Activated CD8-positive, alpha-beta memory T cell treated with anti-CD3 and anti-CD28 coated beads, Interleukin-2, amount 10 ng/mL, durations not matched to agents 7 days and 5 days (primary cell): ENCODE measurements around the gene ZIC1. TPM values are rescaled to one million over a fixed set of nuclear protein-coding genes. Genes with fewer than 3 reads are reported as not detected.

Source experiments
- ATAC-seq: fragments of 150-1000 bp; cut with Tn5 transposase; one replicate; pipeline ENCODE4 v1.10.0; 2021; ENCODE audit warnings: moderate library complexity
- CTCF ChIA-PET: fragments of 350-600 bp; sonication (Branson Sonifier 250); formaldehyde crosslinking; loops from one replicate; lab custom pipeline; 2021; ENCODE audit warnings: antibody characterized with exemption; lab: Charles Lee
- DNase-seq: peaks from one replicate; pipeline ENCODE4 v3.0.0-alpha.2; 2020
- H3K27ac Mint-ChIP-seq: one replicate; pipeline ENCODE4 v1.8.0; 2021; ENCODE audit warnings: mild to moderate bottlenecking, mixed read lengths
- H3K27me3 Mint-ChIP-seq: one replicate; pipeline ENCODE4 v1.8.0; 2021; ENCODE audit warnings: mixed read lengths
- H3K36me3 Mint-ChIP-seq: one replicate; pipeline ENCODE4 v1.8.0; 2021; ENCODE audit warnings: mild to moderate bottlenecking, mixed read lengths
- H3K4me1 Mint-ChIP-seq: one replicate; pipeline ENCODE4 v1.8.0; 2021; ENCODE audit warnings: mixed read lengths
- H3K4me3 Mint-ChIP-seq: one replicate; pipeline ENCODE4 v1.8.0; 2021; ENCODE audit warnings: mild to moderate bottlenecking, moderate library complexity, mixed read lengths
- H3K9me3 Mint-ChIP-seq: one replicate; pipeline ENCODE4 v1.8.0; 2022; ENCODE audit warnings: low read depth, mixed read lengths
- total RNA-seq, 2 experiments: library from RNA; stranded (reverse); gene quantifications; one replicate each; pipeline ENCODE4 v1.2.3, GENCODE V29; 2021

Gene ZIC1
- total RNA-seq: not detected

DNA sequence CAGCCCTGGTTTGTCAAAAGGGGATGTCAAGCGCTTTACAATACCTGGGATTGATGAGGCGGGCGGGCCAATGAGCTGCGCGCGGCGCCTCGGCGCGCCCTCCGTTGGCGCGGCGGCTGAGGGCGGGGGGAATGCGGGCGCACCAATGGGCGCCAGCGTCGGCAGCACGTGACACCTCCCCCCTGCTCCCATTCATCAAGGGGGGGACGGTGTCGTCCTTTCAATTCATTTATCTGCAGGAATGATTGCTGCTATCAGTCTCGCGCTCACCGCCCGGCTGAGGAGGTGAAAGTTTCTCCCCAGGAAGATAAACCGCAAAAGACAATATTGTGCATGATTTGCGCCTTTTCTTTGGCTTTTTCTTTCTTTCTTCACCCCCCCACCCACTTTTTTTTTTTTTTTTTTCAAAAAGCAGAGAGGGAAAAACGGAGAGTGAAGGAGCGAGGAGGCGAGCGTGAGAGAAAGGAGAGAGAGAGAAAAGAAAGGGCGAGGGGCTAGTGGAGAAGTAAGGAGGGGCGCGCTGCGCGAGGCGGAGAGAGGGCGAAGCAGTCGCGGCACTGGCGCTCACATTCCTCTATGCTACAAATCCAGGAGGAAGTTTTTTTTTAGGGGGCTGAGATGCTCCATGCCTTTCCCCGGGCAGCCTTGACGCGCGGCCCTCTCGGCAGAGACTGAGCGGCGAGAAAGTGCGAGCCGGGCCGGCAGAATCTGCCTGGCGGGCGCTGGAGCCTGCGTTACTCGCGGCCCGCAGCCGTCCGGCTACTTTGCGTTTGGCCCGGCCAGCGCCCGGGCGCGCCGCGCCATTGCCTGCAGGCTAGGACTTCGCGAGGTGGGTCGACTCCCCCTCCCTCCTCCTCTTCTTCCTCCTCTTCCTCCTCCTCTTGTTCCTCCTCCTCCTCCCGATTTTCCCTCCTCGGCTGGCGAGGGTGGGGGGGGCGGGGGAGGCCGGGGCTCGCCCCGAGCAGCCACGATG is at the start of gene ZIC1:
Gene ZIC1 (plus strand): TSS at position 223 of the 973 bp plus-strand sequence. CDS start 748 bp downstream, at position 971.
- Mint-ChIP-seq H3K27ac (peak within 1 kb of the TSS; percentile 61), H3K27me3 (peaks cover 83% of the 10 kb centered on the region), H3K9me3 (peaks cover 9% of the 10 kb centered on the region), H3K4me1 (peaks cover 9% of the 10 kb centered on the region), H3K36me3 (peaks cover 13% of the 10 kb centered on the region), H3K4me3 (no peak within 1 kb of the TSS)
- ATAC-seq (no peak), DNase-seq (no peak)
- CTCF ChIA-PET: no interaction called here

DNA sequence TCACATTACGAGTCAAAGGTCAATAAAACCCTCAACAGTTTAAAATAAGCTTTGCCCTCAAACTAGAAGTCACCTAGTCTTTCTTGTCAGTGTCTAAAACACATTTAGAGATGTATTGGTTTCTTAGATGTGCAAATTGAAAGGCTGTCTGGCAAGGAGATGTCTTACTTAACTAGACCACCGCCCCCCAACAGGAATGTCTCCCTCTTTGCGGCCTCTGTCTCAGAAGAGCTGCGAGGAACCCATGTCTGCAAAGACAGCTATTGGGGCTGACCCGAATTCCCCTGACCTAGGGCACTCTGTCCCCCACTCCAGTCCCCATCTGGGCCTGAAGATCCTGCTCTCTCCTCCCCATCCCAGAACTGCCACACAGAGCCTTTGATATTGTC is 49.1 kb upstream of the ZIC1 start:
- Mint-ChIP-seq H3K4me3 (no peak overlapping the region), H3K9me3 (no peaks in the 10 kb centered on the region), H3K27ac (no peak overlapping the region), H3K36me3 (peaks cover 2% of the 10 kb centered on the region), H3K27me3 (peaks cover 60% of the 10 kb centered on the region), H3K4me1 (no peaks in the 10 kb centered on the region)
- ATAC-seq: no peak
- CTCF ChIA-PET: no interaction called here
- no peak for DNase-seq

DNA sequence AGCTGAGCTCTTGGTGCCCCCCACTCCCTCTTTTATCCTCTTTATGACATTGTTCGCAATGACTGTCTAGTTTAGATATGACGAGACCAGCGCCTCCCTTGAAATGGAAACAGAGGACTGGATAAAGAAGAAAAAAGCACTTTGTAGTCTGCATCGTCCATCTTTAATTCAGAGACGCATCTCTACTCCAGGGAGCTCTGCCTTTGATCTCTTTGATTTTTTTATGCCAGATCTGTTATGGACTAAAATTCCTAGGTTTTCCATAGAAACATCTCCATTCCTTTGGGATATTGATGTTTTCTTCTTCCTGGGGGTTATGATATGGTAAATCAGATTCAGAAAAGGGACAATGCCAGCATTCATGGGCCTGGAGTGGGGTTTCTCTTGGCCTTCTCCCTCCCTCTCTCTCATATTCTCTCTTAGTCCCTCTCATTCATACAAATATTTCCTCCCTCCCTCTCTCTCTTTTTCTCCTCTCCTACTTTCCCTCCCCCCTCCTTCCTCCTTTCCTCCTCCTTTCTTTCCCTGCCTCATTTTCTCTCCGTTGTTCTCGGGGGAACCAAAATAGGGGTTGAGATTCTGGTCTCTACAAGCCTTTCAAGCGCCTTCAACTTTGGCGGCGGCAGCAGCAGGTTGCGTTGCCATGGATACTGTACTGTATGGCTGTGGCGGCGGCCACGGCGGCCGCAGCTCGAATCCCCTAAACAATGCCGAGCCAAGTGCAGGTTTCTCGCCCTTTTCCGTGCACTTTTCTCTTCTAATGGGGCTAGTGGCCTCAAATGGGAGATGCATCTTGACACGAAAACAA is 48.3 kb upstream of the ZIC1 start:
- Mint-ChIP-seq H3K27ac (no peak overlapping the region), H3K4me3 (no peak overlapping the region), H3K9me3 (no peaks in the 10 kb centered on the region), H3K36me3 (peaks cover 2% of the 10 kb centered on the region), H3K27me3 (peaks cover 53% of the 10 kb centered on the region), H3K4me1 (no peaks in the 10 kb centered on the region)
- DNase-seq (no peak), ATAC-seq (no peak)
- CTCF ChIA-PET: no interaction called here

DNA sequence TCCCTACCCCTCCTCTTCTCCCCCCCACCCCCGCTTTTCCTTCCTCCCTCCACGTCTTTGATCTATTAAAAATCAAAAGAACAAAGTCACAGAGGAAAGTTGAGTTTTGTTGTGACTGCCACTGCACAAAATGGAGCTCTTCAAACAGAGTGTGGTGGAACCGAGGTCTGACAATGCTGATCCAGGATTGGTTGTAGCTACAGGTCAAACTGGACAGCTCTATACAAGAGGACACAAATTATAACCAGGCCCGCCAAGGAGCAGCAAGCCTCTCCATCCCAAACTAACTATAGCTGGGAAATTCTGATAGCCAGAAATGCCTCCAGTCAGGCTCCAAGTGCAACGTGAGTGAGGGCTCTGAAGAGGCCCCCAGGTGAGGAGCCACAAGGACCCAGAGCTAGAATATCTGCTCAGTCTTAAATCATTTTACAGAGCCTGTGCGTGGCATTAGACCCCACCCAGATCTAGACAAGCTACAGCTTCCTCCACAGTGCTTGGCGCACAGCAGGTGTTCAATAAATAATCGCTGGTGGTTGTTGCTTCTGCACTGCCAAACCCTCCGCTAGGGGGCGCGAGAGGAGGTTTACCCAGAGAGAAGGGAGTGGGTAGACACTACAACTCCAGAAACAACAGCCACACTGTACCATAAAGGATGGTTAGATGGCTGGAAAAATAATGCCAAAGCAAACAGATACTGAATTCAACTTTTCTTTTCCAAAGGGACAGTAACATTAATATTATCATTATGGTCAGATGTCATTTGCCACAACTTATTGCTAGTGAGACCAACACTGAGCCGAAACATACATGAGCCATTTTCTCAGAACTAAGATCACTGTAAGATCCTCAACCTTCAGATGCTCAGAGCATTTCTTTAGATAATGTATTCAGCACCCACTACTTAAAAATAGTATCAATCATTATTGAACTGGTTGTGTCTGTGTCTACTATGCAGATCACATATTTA is 47.4 kb upstream of the ZIC1 start:
- Mint-ChIP-seq H3K36me3 (peaks cover 2% of the 10 kb centered on the region), H3K9me3 (no peaks in the 10 kb centered on the region), H3K4me3 (no peak overlapping the region), H3K4me1 (no peaks in the 10 kb centered on the region), H3K27ac (no peak overlapping the region), H3K27me3 (peaks cover 45% of the 10 kb centered on the region)
- DNase-seq (peak; percentile 57), ATAC-seq (no peak)
- CTCF ChIA-PET: no interaction called here

DNA sequence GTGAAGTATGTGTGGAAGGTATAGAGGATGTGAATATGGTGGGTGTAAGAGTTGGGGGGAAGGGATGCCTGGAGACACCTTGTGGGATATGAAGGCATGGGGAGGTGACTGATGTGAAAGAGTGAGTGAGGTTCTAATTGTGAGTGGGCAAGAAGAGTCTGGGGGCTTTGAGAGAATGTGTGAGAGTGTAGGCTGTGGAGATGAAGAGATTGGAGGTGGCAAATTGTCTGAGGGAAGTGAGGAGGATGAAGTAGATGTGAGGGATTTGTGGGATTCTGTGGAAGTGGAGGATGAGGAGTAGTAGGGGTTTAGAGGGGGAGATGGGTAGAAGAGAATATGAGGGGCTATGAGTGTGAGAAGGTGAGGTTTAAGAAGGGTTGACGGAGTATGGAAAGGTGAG is 44.4 kb upstream of the ZIC1 start:
- Mint-ChIP-seq H3K4me3 (no peak overlapping the region), H3K36me3 (no peaks in the 10 kb centered on the region), H3K27ac (no peak overlapping the region), H3K4me1 (no peaks in the 10 kb centered on the region), H3K27me3 (peaks cover 40% of the 10 kb centered on the region), H3K9me3 (no peaks in the 10 kb centered on the region)
- ATAC-seq (no peak), DNase-seq (no peak)
- CTCF ChIA-PET: no interaction called here

DNA sequence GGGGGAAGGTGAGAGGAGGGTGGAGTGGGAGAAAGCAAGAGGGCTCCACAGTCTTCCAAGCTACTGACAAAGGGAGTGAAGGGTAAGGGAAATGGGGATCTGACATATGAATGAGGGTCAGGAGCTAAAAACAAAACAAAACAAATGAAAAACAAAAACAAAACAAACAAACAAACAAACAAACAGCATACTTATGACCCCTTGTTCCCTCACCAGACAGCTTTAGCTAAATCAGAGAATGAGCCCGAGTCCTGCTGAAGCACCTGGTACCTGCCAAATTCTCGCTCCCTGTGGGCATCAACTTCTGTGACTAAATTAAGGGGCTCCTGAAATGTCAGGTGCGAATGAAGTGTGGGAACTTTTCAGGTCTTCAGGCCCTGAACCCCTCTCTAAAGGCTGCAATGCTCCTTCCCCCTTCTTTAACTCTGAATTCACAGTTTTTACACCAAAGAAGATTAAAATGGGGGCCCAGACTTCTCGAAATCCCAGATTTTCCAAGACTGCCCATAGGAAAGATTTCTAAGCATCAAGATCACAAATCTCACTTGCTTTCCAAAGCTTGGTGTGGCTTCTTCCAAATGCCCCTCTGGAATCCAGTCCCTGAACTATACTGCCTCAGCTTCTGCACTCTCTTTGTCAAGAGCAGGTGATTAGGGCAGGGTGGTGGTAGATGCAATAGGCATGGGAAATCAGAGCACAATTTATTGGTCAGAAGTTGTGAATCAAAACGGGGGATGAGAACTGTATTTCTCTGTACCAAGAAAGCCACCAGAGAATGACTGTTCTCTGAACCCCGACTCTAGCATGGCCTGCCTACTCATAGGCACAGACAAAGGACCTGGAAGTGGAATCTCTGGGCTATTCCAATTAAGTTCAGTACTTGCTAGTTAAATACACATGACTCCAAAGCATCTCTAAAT is 43.7 kb upstream of the ZIC1 start:
- ATAC-seq (no peak), DNase-seq (no peak)
- no peak overlapping the region for H3K27ac Mint-ChIP-seq
- H3K9me3 Mint-ChIP-seq: no peaks in the 10 kb centered on the region
- peaks cover 40% of the 10 kb centered on the region for H3K27me3 Mint-ChIP-seq
- H3K4me3 Mint-ChIP-seq: no peak overlapping the region
- CTCF ChIA-PET: no interaction called here
- H3K36me3 Mint-ChIP-seq: no peaks in the 10 kb centered on the region
- no peaks in the 10 kb centered on the region for H3K4me1 Mint-ChIP-seq

DNA sequence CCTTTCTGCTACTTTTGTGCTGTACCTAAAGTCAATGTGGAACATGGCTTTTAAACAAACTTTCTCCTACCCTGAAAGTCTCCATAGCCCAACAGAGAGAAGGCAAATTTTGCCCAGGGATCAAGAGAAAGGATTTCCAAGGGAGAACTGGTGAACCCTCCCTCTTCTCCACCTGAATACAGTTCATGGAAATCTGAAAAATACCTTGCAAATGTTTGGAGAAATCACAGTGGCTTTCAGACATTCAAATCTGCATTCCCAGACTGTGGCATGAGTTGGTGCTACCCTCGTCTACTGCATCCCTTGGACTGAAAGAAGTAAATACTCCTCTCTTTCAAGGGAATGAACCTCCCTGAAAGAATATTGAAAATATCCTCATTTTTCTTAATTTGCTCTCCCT is 41.5 kb upstream of the ZIC1 start:
- CTCF ChIA-PET: no interaction called here
- H3K27ac Mint-ChIP-seq: no peak overlapping the region
- no peak for ATAC-seq
- H3K27me3 Mint-ChIP-seq: peaks cover 50% of the 10 kb centered on the region
- no peaks in the 10 kb centered on the region for H3K9me3 Mint-ChIP-seq
- no peak overlapping the region for H3K4me3 Mint-ChIP-seq
- no peaks in the 10 kb centered on the region for H3K36me3 Mint-ChIP-seq
- H3K4me1 Mint-ChIP-seq: no peaks in the 10 kb centered on the region
- no peak for DNase-seq

DNA sequence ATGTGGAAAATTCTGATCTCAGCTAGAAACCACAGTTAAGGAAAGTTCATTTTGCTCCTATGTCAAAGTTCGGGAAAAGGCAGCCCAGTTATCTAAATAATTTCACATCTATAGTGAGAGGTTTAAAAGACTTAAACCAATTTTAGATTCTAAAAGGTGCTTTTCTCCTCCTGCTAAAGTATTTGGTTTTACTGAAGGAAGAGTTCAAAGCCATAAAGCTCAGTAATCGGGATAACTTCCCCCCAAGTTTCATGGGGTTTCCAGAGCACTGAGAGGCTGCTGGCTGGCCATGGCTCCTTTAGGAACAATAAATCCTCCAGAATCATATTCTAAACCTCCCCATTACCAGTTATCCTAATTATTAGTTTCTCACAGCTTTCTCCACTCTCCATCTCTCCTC is 41.0 kb upstream of the ZIC1 start:
- H3K4me3 Mint-ChIP-seq: no peak overlapping the region
- CTCF ChIA-PET: no interaction called here
- H3K27ac Mint-ChIP-seq: no peak overlapping the region
- ATAC-seq (no peak), DNase-seq (no peak)
- no peaks in the 10 kb centered on the region for H3K4me1 Mint-ChIP-seq
- H3K36me3 Mint-ChIP-seq: no peaks in the 10 kb centered on the region
- no peaks in the 10 kb centered on the region for H3K9me3 Mint-ChIP-seq
- peaks cover 55% of the 10 kb centered on the region for H3K27me3 Mint-ChIP-seq

DNA sequence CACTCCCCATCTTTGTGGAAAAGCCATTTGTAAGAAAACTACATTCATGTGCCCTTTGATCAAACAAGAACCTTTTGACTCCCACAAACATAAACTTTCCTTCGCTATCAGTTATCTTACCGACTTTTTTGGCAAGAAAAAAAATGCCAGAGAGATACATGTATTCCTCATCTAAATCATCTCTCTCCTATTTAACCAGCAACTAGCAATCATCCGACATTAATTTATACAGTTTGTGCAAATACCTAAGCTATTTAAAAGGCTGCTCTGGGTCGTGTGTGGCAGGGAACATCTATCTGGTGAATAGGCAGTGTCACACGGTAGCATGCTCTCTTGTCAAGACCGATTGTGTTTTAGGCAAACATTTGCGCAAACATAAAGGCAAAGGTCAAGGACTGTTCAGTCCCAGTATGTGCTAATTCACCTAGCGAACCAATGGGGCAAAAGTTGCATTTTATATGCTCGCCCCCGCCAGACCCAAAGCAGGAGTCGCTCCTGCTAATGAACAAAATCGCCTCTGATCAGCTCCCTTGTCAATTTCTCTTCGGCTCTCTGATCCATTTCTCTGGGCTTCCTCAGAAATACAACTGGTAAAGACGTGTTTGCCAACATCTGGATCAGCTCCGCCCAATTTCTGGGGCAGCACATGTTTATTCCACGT is 40.5 kb upstream of the ZIC1 start:
- DNase-seq (no peak), ATAC-seq (no peak)
- no peaks in the 10 kb centered on the region for H3K4me1 Mint-ChIP-seq
- H3K27me3 Mint-ChIP-seq: peaks cover 60% of the 10 kb centered on the region
- CTCF ChIA-PET: no interaction called here
- no peak overlapping the region for H3K27ac Mint-ChIP-seq
- H3K4me3 Mint-ChIP-seq: no peak overlapping the region
- no peaks in the 10 kb centered on the region for H3K36me3 Mint-ChIP-seq
- H3K9me3 Mint-ChIP-seq: no peaks in the 10 kb centered on the region

DNA sequence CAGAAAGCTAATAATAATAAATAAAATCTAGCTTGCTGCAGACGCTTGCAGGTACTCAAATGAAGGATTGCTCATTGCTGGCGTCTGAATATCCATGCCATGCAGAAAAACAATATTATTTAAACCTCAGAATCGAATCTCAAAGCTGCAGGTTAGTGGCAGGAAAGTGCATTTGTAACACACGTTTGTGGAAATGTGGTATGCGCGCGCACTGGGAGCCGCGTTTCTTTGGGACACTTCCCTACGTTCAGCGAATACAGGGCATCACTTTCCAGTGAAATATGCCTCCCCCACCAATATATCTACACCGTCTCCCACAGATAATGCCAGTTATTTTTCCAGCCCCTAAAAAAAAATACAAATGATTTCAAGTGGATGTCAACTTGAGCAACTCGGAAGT is 39.9 kb upstream of the ZIC1 start:
- Mint-ChIP-seq H3K27ac (no peak overlapping the region), H3K27me3 (peaks cover 65% of the 10 kb centered on the region), H3K4me1 (no peaks in the 10 kb centered on the region), H3K4me3 (no peak overlapping the region), H3K36me3 (no peaks in the 10 kb centered on the region), H3K9me3 (no peaks in the 10 kb centered on the region)
- CTCF ChIA-PET: no interaction called here
- ATAC-seq: no peak
- DNase-seq: no peak

DNA sequence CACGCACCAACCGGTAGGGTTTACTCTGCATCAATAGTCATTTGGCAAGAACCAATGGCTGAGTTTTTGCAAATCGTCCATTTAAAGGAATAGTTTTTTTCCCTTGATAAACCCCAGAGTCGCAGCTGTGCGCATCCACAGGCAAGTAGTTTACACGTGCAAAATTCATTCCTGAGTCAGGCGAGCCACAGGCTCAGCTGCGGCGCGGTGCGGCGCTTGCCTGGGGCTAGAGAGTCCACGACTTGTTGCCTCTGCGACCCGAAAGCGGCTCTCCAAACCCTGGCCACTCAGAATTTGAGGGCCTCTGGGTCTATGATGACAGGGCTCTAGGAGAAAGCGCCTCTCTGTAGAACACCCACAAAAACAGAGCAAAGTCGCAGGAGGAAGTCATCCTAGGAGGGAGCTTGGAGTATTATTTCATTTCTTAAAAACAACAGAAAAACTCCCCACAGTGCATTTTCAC is 39.5 kb upstream of the ZIC1 start:
- no peaks in the 10 kb centered on the region for H3K9me3 Mint-ChIP-seq
- peaks cover 65% of the 10 kb centered on the region for H3K27me3 Mint-ChIP-seq
- H3K4me1 Mint-ChIP-seq: no peaks in the 10 kb centered on the region
- no peak overlapping the region for H3K4me3 Mint-ChIP-seq
- H3K27ac Mint-ChIP-seq: no peak overlapping the region
- DNase-seq (no peak), ATAC-seq (no peak)
- CTCF ChIA-PET: no interaction called here
- no peaks in the 10 kb centered on the region for H3K36me3 Mint-ChIP-seq

DNA sequence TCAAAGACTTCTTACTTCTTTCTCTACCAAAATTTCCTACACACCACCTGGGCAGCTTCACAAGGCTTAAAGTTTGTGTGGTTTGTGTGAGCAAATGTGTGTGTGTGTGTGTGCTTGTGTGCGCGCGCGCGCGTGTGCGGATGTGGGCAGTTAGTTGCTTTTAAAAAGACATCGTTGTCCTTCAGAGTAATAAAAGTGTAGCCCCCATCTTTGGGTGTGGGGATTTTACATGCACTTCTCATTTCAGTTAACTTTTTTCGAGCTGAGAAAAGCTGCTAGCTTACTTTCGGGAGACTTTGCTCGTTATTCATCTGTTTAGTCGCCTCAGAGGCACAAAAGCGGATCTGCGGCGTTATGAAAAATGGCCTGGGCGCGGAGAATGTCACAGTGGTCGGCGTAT is 38.8 kb upstream of the ZIC1 start:
- H3K9me3 Mint-ChIP-seq: no peaks in the 10 kb centered on the region
- H3K4me1 Mint-ChIP-seq: no peaks in the 10 kb centered on the region
- CTCF ChIA-PET: no interaction called here
- H3K27ac Mint-ChIP-seq: no peak overlapping the region
- no peak for DNase-seq
- H3K36me3 Mint-ChIP-seq: no peaks in the 10 kb centered on the region
- ATAC-seq: no peak
- H3K27me3 Mint-ChIP-seq: peaks cover 65% of the 10 kb centered on the region
- H3K4me3 Mint-ChIP-seq: no peak overlapping the region
